Mucosa of gallbladder (tissue), 1 donor: Measurements from ENCODE around the gene FOSB. TPM values are rescaled to one million over a fixed set of nuclear protein-coding genes. Genes with fewer than 3 reads are reported as not detected.
A peak's percentile ranks its signal among the peaks of the same experiment; 100 is the strongest.
"Not testable (repeated sequence)": the region's sequence is repeated elsewhere in the genome, so short reads cannot be mapped to it uniquely, and the experiment has no call there.

ENCODE experiments used
- DNase-seq: peaks from one replicate; pipeline ENCODE4 v3.0.0-alpha.2; 2020; ENCODE audit warnings: low spot score
- total RNA-seq: library from RNA; stranded (reverse); gene quantifications from one replicate; pipeline ENCODE4 v1.2.1, GENCODE V29; 2021
- donor health status: DM: no; HTN: no; CAD: no.

The FOSB gene
- 7.2 TPM for total RNA-seq

GRCh38 chr19:45467456-45468158, at the start of gene FOSB:
Gene FOSB (plus strand): TSS chr19:45467996. CDS start chr19:45468587, 591 bp downstream.
- DNase-seq: peak; percentile 96

DNA sequence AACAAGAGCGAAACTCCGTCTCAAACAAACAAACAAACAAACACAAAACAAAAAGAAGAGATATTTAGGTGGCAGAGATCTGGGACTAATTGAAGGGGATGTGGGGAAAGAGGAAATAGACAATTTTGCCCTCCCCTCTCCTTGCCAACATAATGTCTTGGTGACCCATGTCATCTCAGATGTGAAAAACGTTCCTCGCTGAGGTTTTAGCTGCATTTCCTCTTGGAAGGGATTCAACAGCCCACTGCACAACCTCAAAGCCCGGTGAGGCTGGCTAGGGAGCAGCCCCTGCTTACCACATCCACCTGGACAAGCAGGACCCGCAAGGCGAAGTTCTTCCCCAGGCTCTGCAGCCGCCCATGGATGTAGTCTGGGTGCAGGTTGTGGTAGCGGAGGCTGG, 49.0 kb upstream of the FOSB start:
- DNase-seq: no peak

DNA sequence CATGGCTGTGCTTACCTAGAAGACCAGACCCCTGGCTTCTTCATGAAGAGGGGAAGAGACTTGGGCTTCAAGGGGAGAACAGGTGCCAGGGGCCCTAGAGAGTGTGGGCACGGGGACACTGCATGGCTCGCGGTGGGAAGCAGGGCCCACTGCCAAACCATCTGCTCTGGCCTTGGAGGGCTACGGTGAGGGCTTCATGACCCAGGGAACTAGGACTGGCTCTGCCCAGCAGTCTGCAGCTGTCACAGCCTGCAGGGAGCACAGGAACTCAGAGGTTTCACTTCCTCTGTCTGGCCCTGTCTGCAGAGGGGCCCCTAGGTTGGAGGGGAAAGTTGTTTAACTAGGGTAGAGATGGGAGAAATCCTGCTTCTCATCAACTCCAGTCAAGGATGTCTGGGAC, 48.4 kb upstream of the FOSB start:
- no peak for DNase-seq

- DNase-seq: no peak
These were observed 47.9 kb upstream of the FOSB start for GRCh38 chr19:45419895-45420294.

GRCh38 chr19:45420356-45420755, 47.4 kb upstream of the FOSB start:
- no peak for DNase-seq

- DNase-seq: no peak
These were observed 46.9 kb upstream of the FOSB start for GRCh38 chr19:45420871-45421270.

DNA sequence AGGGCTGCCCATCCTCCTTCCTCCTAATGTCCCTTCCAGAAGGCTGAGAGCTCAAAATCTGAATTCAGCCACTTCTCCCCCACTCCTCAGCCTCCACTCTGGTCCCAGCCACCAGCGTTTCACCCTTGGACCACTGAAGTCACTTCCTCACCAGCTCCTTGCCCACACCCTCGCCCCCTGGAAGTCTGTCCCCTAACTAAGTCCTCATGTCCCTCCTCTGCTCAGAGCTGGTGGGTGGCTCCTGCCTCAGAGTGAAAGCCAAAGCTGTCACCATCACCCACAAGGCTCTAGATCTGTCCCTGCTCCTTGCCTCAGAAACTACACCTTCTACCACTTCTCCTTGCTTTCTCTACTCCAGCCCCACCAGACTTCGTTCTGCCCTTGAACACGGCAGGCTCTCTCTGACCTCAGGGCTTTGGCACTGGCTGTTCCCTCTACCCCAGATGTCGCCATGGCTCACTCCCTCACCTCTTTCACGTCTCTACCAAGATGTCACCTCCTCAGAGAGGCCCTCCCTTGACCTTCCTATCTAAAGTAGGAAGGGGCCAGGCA, 45.8 kb upstream of the FOSB start:
- no peak for DNase-seq

- DNase-seq: no peak
These were observed 44.7 kb upstream of the FOSB start for GRCh38 chr19:45423033-45423588.

DNA sequence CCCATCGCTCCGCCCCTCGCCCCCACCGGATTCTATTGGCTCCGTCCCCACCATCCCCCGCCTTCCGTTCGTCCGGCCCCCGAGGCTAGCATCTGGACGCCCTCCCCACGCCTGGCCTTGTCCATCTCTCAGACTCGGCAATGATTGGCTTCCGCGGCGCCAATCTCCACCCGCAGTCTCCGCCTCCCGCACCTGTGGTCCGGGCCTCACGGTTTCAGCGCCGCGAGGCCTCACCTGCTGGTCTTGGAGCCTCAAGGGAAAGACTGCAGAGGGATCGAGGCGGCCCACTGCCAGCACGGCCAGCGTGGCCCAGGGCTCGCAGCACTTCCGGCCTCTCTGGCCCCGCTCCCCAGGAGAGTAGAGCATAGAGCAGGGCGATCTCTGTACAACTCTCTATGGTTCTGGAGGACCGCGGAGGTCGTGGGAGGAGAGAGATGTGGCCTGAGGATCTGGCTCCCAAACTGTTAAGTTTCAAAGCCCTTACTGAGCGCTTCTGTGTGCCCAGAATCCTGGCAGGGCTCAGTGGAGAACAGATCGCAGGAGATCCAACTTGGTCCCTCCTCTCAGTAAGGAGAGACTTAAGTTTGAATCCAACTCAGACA, 44.1 kb upstream of the FOSB start, which contains the start of gene ERCC1:
Gene ERCC1, minus strand, starts transcription at position 329 of the 602 bp plus-strand sequence. CDS start 543 bp downstream, outside the sequence.
- peak; percentile 97 for DNase-seq

DNA sequence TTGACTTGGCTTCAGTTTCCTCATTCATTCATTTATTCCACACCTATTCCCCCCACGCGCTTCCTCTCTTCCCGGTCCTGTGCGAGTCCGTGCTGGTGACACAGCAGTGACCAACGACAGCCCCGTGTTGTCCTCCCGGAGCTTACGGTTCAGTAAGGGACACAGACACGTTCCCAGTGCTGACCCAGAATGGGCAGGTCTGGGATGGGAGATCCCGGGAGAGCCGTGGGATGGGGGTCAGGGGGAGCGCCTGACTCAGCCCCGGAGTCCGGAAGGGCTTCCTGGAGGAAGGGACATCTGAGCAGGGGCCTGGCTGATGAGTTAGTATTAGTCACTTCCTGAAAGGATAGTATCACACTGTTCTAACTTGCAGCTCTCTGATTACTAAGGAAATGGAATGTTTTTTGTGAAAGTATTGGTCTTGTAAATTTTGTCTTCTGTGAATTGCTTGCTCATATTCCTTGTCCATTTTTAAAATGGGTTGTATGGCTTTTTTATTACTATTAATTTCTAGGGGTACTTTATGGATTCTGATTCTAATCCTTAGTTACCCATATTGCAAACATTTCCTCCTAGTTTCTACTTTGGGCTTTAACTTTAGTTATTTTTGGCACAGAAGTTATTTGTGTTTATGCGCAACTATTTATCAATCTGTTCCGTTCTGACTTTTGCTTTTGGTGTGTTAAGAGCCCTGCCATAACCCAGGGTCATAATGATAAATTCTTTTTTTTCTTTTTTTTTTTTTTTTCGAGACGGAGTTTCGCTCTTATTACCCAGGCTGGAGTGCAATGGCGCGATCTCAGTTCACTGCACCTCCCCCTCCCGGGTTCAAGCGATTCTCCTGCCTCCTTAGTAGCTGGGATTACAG, 43.4 kb upstream of the FOSB start:
- peak; percentile 62 for DNase-seq

- DNase-seq: no peak
These were observed 39.2 kb upstream of the FOSB start for GRCh38 chr19:45428384-45429231.

DNA sequence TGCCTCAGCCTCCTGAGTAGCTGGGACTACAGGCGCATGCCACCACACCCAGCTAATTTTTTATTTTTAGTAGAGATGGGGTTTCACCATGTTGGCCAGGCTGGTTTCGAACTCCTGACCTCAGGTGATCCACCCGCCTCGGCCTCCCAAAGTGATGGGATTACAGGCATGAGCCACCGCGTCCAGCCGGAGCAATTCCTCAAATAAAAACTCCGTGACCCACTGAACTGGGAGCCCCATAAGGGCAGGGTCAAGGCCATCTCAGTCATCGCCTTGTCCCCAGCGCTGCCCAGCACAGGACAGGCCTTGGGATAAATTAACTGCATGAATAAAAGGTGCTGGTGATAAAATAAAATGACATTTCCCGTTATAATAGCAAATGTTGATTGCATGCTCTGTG, 37.9 kb upstream of the FOSB start:
- not testable (repeated sequence) for DNase-seq

GRCh38 chr19:45431008-45431407, 36.8 kb upstream of the FOSB start:
- not testable (repeated sequence) for DNase-seq

- not testable (repeated sequence) for DNase-seq
These were observed 35.3 kb upstream of the FOSB start for GRCh38 chr19:45432543-45432942.

DNA sequence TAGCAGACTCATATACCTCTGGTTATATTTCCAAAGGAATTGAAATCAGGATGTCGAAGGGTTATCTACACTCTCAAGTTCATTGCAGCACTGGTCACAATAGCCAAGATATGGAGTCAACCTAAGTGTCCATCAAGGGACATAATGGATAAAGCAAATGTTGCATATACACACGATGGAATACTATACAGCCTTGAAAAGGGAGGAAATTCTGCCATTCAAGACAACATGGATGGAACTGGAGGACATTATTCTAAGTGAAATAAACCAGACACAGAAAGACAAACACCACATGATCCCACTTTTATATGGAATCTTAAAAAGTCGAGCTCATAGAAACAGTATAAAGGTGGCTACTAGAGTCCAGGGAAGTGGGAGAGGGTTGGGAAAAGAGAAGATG, 30.5 kb upstream of the FOSB start:
- DNase-seq: no peak

GRCh38 chr19:45439190-45439568, 28.6 kb upstream of the FOSB start:
- DNase-seq: no peak

DNA sequence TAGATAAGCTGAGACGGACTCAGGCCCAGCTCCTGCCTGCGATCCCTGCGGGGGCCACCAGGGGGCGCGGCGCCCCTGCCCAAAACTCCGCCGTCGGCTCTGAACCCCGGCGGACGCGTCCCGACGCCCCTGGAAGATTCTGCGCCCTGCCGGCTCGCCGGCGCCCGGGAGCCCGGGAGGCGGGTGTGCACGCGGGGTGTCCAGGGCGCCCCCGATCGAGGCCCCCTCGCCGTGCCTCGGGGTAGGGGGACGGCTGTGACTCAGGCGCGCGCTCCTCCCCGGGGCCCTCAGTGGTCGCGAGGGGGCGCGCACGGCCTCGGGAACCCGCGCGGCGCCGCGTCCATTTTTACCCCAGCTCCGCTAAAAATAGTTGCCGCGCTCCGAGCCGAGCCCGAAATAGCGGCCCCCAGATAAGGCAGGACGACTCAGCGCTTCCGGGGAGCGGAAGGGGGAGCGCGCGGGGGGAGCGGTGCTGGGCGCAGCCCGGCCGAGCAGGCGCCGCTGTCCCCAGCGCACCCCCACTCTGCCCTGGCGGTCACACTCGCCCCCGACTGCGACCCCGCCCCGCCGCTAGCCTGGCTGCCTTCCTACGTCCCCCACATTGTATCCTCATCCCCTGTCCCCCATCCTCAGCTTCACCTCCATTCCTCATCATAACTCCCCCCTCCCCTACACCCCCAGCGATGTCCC, 28.1 kb upstream of the FOSB start:
- DNase-seq: peak; percentile 82

DNA sequence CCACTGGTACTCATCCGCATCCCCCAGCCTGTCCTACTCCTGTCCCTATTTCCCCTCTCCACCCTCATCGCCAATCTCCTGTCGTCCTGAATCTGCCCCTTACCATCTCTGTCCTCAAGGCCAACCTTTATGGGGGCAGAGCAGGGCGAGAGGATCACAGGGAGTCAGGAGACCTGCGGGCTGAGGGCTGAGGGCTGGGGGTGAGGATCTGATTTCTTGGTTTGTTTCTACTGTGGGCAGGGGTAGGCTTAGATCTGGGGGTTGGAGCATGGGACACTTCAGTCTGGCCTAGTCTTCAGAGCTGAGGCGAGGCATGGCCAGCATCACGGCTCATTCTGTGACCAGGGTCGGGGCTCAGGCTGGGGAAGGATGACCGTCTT, 27.5 kb upstream of the FOSB start:
- no peak for DNase-seq

GRCh38 chr19:45440873-45441654, 26.7 kb upstream of the FOSB start:
- DNase-seq: no peak

DNA sequence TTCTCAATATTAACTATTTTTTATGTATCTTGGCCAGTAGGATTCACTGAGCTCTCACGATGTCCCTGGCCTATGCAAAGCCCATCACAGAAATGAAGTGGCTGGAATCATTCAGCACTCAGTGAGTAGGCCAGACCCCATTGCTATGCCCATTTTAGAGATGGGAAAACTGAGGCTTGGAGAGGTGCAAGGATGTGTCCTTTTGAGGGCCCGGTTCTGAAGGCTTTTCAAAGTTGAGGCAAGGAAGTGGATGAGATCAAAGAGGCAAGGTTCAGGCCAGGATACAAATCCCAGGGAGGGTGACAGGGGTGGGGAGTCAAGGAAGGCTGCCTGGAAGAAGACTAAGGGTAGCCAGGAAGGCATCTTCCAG, 25.4 kb upstream of the FOSB start:
- no peak for DNase-seq
